Neural cell (in vitro differentiated cells): ENCODE data around the gene USP32. TPM values are rescaled to one million over a fixed set of nuclear protein-coding genes. Genes with fewer than 3 reads are reported as not detected.
A peak's percentile ranks its signal among the peaks of the same experiment; 100 is the strongest.
"Not testable (repeated sequence)": the region's sequence is repeated elsewhere in the genome, so short reads cannot be mapped to it uniquely, and the experiment has no call there.

ENCODE experiments used
- H2AFZ ChIP-seq: fragments of 200-600, 300-800 bp; sonication (generic), shearing (Covaris generic); 2 replicates; pipeline ENCODE4 v1.6.0; 2014; ENCODE audit warnings: low read depth, mild to moderate bottlenecking, antibody characterized with exemption, low read length, moderate library complexity
- H3F3A ChIP-seq: fragments of 200-600 bp; shearing (Covaris generic); 2 replicates; pipeline ENCODE4 v1.6.1; 2016; ENCODE audit warnings: mild to moderate bottlenecking, moderate library complexity, mixed read lengths, antibody characterized with exemption, low read length; ENCODE audit not compliant: insufficient read depth, poor library complexity, severe bottlenecking
- H3K27ac ChIP-seq: fragments of 200-600, 300-800 bp; sonication (generic), shearing (Covaris generic); 2 replicates; pipeline ENCODE4 v1.5.1; 2014; ENCODE audit warnings: mild to moderate bottlenecking, low read length, moderate library complexity
- H3K27me3 ChIP-seq: fragments of 300-800, 200-600 bp; sonication (generic), shearing (Covaris generic); 2 replicates; pipeline ENCODE4 v1.6.0; 2014; ENCODE audit warnings: mild to moderate bottlenecking, low read depth, low read length, moderate library complexity; ENCODE audit not compliant: insufficient read depth
- H3K36me3 ChIP-seq: fragments of 300-800, 200-600 bp; sonication (generic), shearing (Covaris generic); 2 replicates; pipeline ENCODE4 v1.5.1; 2014; ENCODE audit warnings: mild to moderate bottlenecking, antibody characterized with exemption, low read length, moderate library complexity; ENCODE audit not compliant: insufficient read depth
- H3K4me2 ChIP-seq: fragments of 300-800, 200-600 bp; sonication (generic), shearing (Covaris generic); 2 replicates; pipeline ENCODE4 v1.6.0; 2014; ENCODE audit warnings: mild to moderate bottlenecking, low read length
- H3K4me3 ChIP-seq: fragments of 300-800, 200-600 bp; sonication (generic), shearing (Covaris generic); 2 replicates; pipeline ENCODE4 v1.5.1; 2014; ENCODE audit warnings: mild to moderate bottlenecking, low read length, moderate library complexity
- H3K79me2 ChIP-seq: fragments of 200-600 bp; shearing (Covaris generic); replicated peaks from 2 replicates; pipeline ENCODE4 v1.6.0; 2014; ENCODE audit warnings: mild to moderate bottlenecking, low read length, moderate library complexity; ENCODE audit not compliant: insufficient read depth
- H3K9ac ChIP-seq: fragments of 300-800, 200-600 bp; sonication (generic), shearing (Covaris generic); 2 replicates; pipeline ENCODE4 v1.6.1; 2016; ENCODE audit warnings: mild to moderate bottlenecking, low read length, mixed read lengths
- H3K9me2 ChIP-seq: fragments of 200-600 bp; shearing (Covaris generic); 2 replicates; pipeline ENCODE4 v1.6.1; 2016; ENCODE audit warnings: mild to moderate bottlenecking, low read length, mixed read lengths; ENCODE audit not compliant: insufficient read depth
- H3K9me3 ChIP-seq: fragments of 200-600, 300-800 bp; sonication (generic), shearing (Covaris generic); 2 replicates; pipeline ENCODE4 v1.6.1; 2016; ENCODE audit warnings: mild to moderate bottlenecking, mixed run types, low read length, moderate library complexity, mixed read lengths
- H4K20me1 ChIP-seq: fragments of 200-600 bp; shearing (Covaris generic); 2 replicates; pipeline ENCODE4 v1.6.1; 2016; ENCODE audit warnings: mild to moderate bottlenecking, mixed run types; ENCODE audit not compliant: insufficient read depth
- CTCF ChIP-seq: fragments of 450-650 bp; IDR thresholded peaks from 2 replicates; pipeline ENCODE4 v1.5.1; 2014; ENCODE audit warnings: antibody characterized with exemption, mild to moderate bottlenecking, moderate library complexity; ENCODE audit not compliant: poor library complexity, severe bottlenecking
- EP300 ChIP-seq: fragments of 450-650 bp; conservative IDR thresholded peaks from 2 replicates; pipeline ENCODE4 v1.6.1; 2014; ENCODE audit warnings: antibody characterized with exemption, mild to moderate bottlenecking, moderate library complexity; ENCODE audit not compliant: poor library complexity, severe bottlenecking
- EZH2 ChIP-seq: fragments of 200-600, 300-800 bp; shearing (Covaris generic), sonication (generic); IDR thresholded peaks from 2 replicates; pipeline ENCODE4 v1.6.1; 2014; ENCODE audit warnings: antibody characterized with exemption, low read length, borderline replicate concordance, mild to moderate bottlenecking; ENCODE audit not compliant: insufficient read depth, poor library complexity, severe bottlenecking
- MXI1 ChIP-seq: fragments of 450-650 bp; conservative IDR thresholded peaks from 2 replicates; pipeline ENCODE4 v1.6.1; 2014; ENCODE audit warnings: antibody characterized with exemption, mild to moderate bottlenecking; ENCODE audit not compliant: poor library complexity, severe bottlenecking
- POLR2AphosphoS5 ChIP-seq: IDR thresholded peaks from 2 replicates; pipeline ENCODE4 v1.6.1; 2012
- RAD21 ChIP-seq: fragments of 450-650 bp; conservative IDR thresholded peaks from 2 replicates; pipeline ENCODE4 v1.6.1; 2014; ENCODE audit warnings: antibody characterized with exemption, mild to moderate bottlenecking, moderate library complexity
- REST ChIP-seq: IDR thresholded peaks from 2 replicates; pipeline ENCODE4 v1.6.1; 2012; ENCODE audit warnings: borderline replicate concordance
- SMC3 ChIP-seq: fragments of 450-650 bp; conservative IDR thresholded peaks from 2 replicates; pipeline ENCODE4 v1.6.1; 2014; ENCODE audit warnings: antibody characterized with exemption, mild to moderate bottlenecking, moderate library complexity; ENCODE audit not compliant: poor library complexity
- TAF1 ChIP-seq: IDR thresholded peaks from 2 replicates; pipeline ENCODE4 v1.6.1; 2012; ENCODE audit warnings: low read depth
- polyA plus RNA-seq: library from polyadenylated mRNA; depleted of rRNA; stranded (reverse); fragments of >200 nt; gene quantifications from 2 replicates; pipeline ENCODE4 v1.2.3, GENCODE V29; 2014

USP32 gene
- polyA plus RNA-seq, 1 donor from 2014 or later = 25.7 TPM

GRCh38 chr17:60422162-60422665, 30.3 kb upstream of the USP32 start, which contains the start of gene CHCT1:
TSS of gene CHCT1 (plus strand) at chr17:60422489. CDS start at chr17:60422593, 104 bp downstream.
- TF ChIP-seq EP300 = no peak
- TF ChIP-seq EZH2 = no peak
- TF ChIP-seq CTCF = no peak
- Histone ChIP-seq H3K27me3 (peaks cover 12% of the 10 kb centered on the region), H3F3A (no peaks in the 10 kb centered on the region), H4K20me1 (no peaks in the 10 kb centered on the region), H3K27ac (no peak within 1 kb of the TSS), H3K4me3 (peak within 1 kb of the TSS; percentile 51), H3K4me2 (no peak within 1 kb of the TSS), H3K9me3 (no peaks in the 10 kb centered on the region), H3K9ac (no peak within 1 kb of the TSS), H2AFZ (no peak within 1 kb of the TSS), H3K36me3 (no peaks in the 10 kb centered on the region), H3K79me2 (no peaks in the 10 kb centered on the region), H3K9me2 (no peaks in the 10 kb centered on the region)

GRCh38 chr17:60421273-60422161, 29.6 kb upstream of the USP32 start:
- Histone ChIP-seq H3K9ac (no peak overlapping the region), H3K4me3 (peak overlapping the region; percentile 51), H3K79me2 (no peaks in the 10 kb centered on the region), H2AFZ (no peak overlapping the region), H3K9me3 (no peaks in the 10 kb centered on the region), H3K9me2 (no peaks in the 10 kb centered on the region), H3K27ac (no peak overlapping the region), H4K20me1 (no peaks in the 10 kb centered on the region), H3K4me2 (no peak overlapping the region), H3F3A (no peaks in the 10 kb centered on the region), H3K36me3 (no peaks in the 10 kb centered on the region), H3K27me3 (peaks cover 12% of the 10 kb centered on the region)
- TF ChIP-seq TAF1 (no peak), EP300 (no peak), EZH2 (no peak), SMC3 (peak; percentile 36), MXI1 (no peak), CTCF (peak; percentile 70), REST (no peak), RAD21 (peak; percentile 35), POLR2AphosphoS5 (no peak)

GRCh38 chr17:60419875-60420274, 27.9 kb upstream of the USP32 start:
- not testable (repeated sequence) for H3K27ac ChIP-seq, H3K36me3 ChIP-seq, H3K4me3 ChIP-seq, H3K9me3 ChIP-seq, H3K9ac ChIP-seq, H2AFZ ChIP-seq, H3K4me2 ChIP-seq, H3K9me2 ChIP-seq, H4K20me1 ChIP-seq, H3K79me2 ChIP-seq, H3F3A ChIP-seq
- H3K27me3 ChIP-seq = peaks cover 12% of the 10 kb centered on the region

GRCh38 chr17:60419003-60419402, 27.1 kb upstream of the USP32 start:
- not testable (repeated sequence) for H4K20me1 ChIP-seq, H3K9ac ChIP-seq, H3F3A ChIP-seq, H3K27ac ChIP-seq, H3K4me2 ChIP-seq, H2AFZ ChIP-seq, H3K79me2 ChIP-seq, H3K9me3 ChIP-seq, H3K36me3 ChIP-seq, H3K9me2 ChIP-seq, H3K4me3 ChIP-seq
- H3K27me3 ChIP-seq = peaks cover 12% of the 10 kb centered on the region
